Lower leg skin (tissue), 3 donors: ENCODE results near the gene C20orf96.

Experiments
- POLR2A ChIP-seq, 2 donors: fragments of 450-650 bp; IDR thresholded peaks; one replicate each; pipeline ENCODE4 v1.6.1; 2016 to 2017; ENCODE audit warnings: antibody characterized with exemption in 2 of 2, mild to moderate bottlenecking in 1 of 2, moderate library complexity in 1 of 2
- TF ChIP-seq, protein P1 (sequence below), 3 donors: fragments of 450-650 bp; IDR thresholded peaks; one replicate each; pipeline ENCODE4 v1.5.1; 2016; ENCODE audit warnings: antibody characterized with exemption in 3 of 3, mild to moderate bottlenecking in 3 of 3, moderate library complexity in 2 of 3

- TF ChIP-seq, protein P1, sequence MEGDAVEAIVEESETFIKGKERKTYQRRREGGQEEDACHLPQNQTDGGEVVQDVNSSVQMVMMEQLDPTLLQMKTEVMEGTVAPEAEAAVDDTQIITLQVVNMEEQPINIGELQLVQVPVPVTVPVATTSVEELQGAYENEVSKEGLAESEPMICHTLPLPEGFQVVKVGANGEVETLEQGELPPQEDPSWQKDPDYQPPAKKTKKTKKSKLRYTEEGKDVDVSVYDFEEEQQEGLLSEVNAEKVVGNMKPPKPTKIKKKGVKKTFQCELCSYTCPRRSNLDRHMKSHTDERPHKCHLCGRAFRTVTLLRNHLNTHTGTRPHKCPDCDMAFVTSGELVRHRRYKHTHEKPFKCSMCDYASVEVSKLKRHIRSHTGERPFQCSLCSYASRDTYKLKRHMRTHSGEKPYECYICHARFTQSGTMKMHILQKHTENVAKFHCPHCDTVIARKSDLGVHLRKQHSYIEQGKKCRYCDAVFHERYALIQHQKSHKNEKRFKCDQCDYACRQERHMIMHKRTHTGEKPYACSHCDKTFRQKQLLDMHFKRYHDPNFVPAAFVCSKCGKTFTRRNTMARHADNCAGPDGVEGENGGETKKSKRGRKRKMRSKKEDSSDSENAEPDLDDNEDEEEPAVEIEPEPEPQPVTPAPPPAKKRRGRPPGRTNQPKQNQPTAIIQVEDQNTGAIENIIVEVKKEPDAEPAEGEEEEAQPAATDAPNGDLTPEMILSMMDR (IDR thresholded peaks at IDR 0.05) = no peak
- TF ChIP-seq POLR2A (IDR thresholded peaks at IDR 0.05) = no peak
Measured at GRCh38 chr20:271069-271468, 19.5 kb downstream of the C20orf96 start.
